HepG2 (cell line): ENCODE data around the gene TAB2. TPM values are rescaled to one million over a fixed set of nuclear protein-coding genes. Genes with fewer than 3 reads are reported as not detected.
A peak's percentile ranks its signal among the peaks of the same experiment; 100 is the strongest.

Experiments used
- E2F2 ChIP-seq: sonication (generic); formaldehyde crosslinking; IDR thresholded peaks from 2 replicates; pipeline ENCODE4 v1.4.0; 2020; ENCODE audit warnings: missing genetic modification reagents, borderline replicate concordance
- ELF4 ChIP-seq: sonication (generic); formaldehyde crosslinking; IDR thresholded peaks from 2 replicates; pipeline ENCODE4 v1.5.0; 2020; ENCODE audit warnings: missing genetic modification reagents, mild to moderate bottlenecking, moderate library complexity, borderline replicate concordance
- MEIS2 ChIP-seq: sonication (generic); formaldehyde crosslinking; IDR thresholded peaks from 2 replicates; pipeline ENCODE4 v1.9.0; 2021; ENCODE audit warnings: mild to moderate bottlenecking, missing genetic modification reagents
- MXD4 ChIP-seq: IDR thresholded peaks from 2 replicates; pipeline ENCODE4 v1.6.1; 2016; ENCODE audit warnings: mild to moderate bottlenecking, missing biosample characterization, missing genetic modification reagents
- NPAS2 ChIP-seq: sonication (generic); formaldehyde crosslinking; IDR thresholded peaks from 2 replicates; pipeline ENCODE4 v1.8.0; 2022; ENCODE audit warnings: mild to moderate bottlenecking, missing genetic modification reagents, borderline replicate concordance
- SMAD9 ChIP-seq: sonication (generic); formaldehyde crosslinking; IDR thresholded peaks from 2 replicates; pipeline ENCODE4 v1.5.1; 2020; ENCODE audit warnings: mild to moderate bottlenecking, missing genetic modification reagents
- TMF1 ChIP-seq: sonication (generic); formaldehyde crosslinking; IDR thresholded peaks from 2 replicates; pipeline ENCODE4 v1.8.1; 2022; ENCODE audit warnings: low read depth, missing genetic modification reagents
- ZBTB33 ChIP-seq: sonication (generic); formaldehyde crosslinking; IDR thresholded peaks from 2 replicates; pipeline ENCODE4 v1.4.0; 2020; ENCODE audit warnings: missing genetic modification reagents
- ZFX ChIP-seq: sonication (generic); formaldehyde crosslinking; IDR thresholded peaks from 2 replicates; pipeline ENCODE4 v1.4.0; 2020; ENCODE audit warnings: mild to moderate bottlenecking, low read depth, missing genetic modification reagents, moderate library complexity
- ZNF350 ChIP-seq: sonication (generic); formaldehyde crosslinking; IDR thresholded peaks from 2 replicates; pipeline ENCODE4 v1.4.0; 2020; ENCODE audit warnings: mild to moderate bottlenecking, low read depth, missing genetic modification reagents, borderline replicate concordance
- ZNF550 ChIP-seq: sonication (generic); formaldehyde crosslinking; IDR thresholded peaks from 2 replicates; pipeline ENCODE4 v1.4.0; 2020; ENCODE audit warnings: mild to moderate bottlenecking, missing genetic modification reagents, borderline replicate concordance
- ZNF704 ChIP-seq: sonication (generic); formaldehyde crosslinking; IDR thresholded peaks from 2 replicates; pipeline ENCODE4 v1.8.1; 2023; ENCODE audit warnings: mild to moderate bottlenecking, inconsistent platforms, moderate library complexity, missing genetic modification reagents, borderline replicate concordance
- ZSCAN29 ChIP-seq: sonication (generic); formaldehyde crosslinking; conservative IDR thresholded peaks from 2 replicates; pipeline ENCODE4 v1.4.0; 2020; ENCODE audit warnings: mild to moderate bottlenecking, missing genetic modification reagents
- polyA plus RNA-seq, 8 experiments: library from polyadenylated mRNA; depleted of rRNA in 3 of 8; stranded (reverse) in 7 of 8; unstranded in 1 of 8; fragments of >200 nt; fragmentation: Illumina TruSeq in 4 of 8; extraction: Trizol in 4 of 8; gene quantifications; 2 replicates each; pipeline versions ENCODE4 v1.2.1 to v1.2.3, GENCODE V29; 2011 to 2016; ENCODE audit warnings: low read depth in 4 of 8, missing spikeins in 1 of 8, mixed read lengths in 1 of 8; ENCODE audit not compliant: insufficient read depth in 1 of 8
- total RNA-seq, 5 experiments: library from RNA; depleted of rRNA; stranded (reverse); fragments of >200 nt; fragmentation: Illumina TruSeq; extraction: Trizol; gene quantifications; 2 replicates each; pipeline ENCODE4 v1.2.3, GENCODE V29; 2016; ENCODE audit warnings: low read depth in 1 of 5
- TF ChIP-seq, protein P1 (sequence below): sonication (generic); formaldehyde crosslinking; IDR thresholded peaks from 2 replicates; pipeline ENCODE4 v1.4.0; 2020; ENCODE audit warnings: low read depth, mild to moderate bottlenecking, missing genetic modification reagents
- TF ChIP-seq, protein P2 (sequence below): sonication (generic); formaldehyde crosslinking; IDR thresholded peaks from 2 replicates; pipeline ENCODE4 v1.5.0; 2020; ENCODE audit warnings: mild to moderate bottlenecking, missing genetic modification reagents

TAB2 gene
- total and polyA plus RNA-seq, 2 of the 13 experiments (the other 11 are each of a cell fraction or from before 2014, with no cell fraction given): 23.7 to 50.2 TPM

DNA sequence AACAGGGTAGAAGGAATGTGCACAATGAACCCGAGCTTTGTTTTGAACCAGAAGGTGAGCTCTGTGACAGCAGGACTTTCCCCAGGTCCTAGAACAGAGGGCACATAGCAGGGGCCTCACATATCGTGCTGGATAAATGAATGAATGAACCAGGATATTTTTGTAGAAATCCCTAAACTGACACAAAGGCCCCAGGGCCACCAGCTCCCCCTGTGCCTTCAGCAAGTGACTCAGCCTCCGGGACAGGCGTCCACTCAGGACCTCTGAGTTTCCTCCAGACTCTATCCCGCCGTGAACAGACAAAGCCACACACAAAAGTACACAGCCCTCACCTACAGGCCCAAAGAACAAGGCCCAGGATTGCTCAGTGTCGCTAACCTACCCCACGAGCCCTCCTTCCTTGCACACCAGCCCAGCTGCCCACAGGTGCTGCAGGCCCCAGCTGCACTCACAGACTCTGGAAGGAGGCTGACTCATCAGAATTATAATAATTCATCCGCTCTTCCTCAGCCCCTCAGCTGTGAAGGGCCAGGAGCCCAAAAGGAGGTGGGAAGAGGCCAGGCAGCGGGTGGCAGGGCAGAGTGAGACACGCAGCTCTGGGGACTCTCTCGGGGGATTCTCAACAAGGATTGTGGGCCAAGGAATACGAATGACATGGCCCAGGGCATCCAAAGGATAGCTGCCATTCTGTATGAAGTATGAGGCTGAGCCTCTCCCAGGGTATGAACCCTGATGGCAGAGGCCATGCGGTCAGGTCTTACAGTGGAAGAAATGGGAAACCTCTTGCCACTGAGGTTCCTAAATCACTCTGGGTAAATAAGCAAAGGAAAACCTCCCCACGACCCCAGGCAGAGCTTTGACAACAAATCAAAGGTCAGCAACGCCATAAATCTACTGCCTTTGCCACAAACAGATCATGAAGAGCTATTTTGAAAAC, 123.5 kb downstream of the TAB2 start (continued):
- TF ChIP-seq ZBTB33: 0 out of 2 replicates have a peak, but pooled peaks have one; percentile 5
- TF ChIP-seq ZFX (CRISPR knock-in tag): peak; percentile 65; the same call in 1 of the 2 replicates
- TF ChIP-seq SMAD9 (CRISPR knock-in tag): no peak
- peak; percentile 65; the same call in 1 of the 2 replicates for TF ChIP-seq ZNF704
- TF ChIP-seq, protein P1, sequence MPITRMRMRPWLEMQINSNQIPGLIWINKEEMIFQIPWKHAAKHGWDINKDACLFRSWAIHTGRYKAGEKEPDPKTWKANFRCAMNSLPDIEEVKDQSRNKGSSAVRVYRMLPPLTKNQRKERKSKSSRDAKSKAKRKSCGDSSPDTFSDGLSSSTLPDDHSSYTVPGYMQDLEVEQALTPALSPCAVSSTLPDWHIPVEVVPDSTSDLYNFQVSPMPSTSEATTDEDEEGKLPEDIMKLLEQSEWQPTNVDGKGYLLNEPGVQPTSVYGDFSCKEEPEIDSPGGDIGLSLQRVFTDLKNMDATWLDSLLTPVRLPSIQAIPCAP: no peak
- peak; percentile 45; the same call in 1 of the 2 replicates for TF ChIP-seq MEIS2 (CRISPR knock-in tag)
- TF ChIP-seq ZNF550 (CRISPR knock-in tag): no peak
- TF ChIP-seq, protein P2, sequence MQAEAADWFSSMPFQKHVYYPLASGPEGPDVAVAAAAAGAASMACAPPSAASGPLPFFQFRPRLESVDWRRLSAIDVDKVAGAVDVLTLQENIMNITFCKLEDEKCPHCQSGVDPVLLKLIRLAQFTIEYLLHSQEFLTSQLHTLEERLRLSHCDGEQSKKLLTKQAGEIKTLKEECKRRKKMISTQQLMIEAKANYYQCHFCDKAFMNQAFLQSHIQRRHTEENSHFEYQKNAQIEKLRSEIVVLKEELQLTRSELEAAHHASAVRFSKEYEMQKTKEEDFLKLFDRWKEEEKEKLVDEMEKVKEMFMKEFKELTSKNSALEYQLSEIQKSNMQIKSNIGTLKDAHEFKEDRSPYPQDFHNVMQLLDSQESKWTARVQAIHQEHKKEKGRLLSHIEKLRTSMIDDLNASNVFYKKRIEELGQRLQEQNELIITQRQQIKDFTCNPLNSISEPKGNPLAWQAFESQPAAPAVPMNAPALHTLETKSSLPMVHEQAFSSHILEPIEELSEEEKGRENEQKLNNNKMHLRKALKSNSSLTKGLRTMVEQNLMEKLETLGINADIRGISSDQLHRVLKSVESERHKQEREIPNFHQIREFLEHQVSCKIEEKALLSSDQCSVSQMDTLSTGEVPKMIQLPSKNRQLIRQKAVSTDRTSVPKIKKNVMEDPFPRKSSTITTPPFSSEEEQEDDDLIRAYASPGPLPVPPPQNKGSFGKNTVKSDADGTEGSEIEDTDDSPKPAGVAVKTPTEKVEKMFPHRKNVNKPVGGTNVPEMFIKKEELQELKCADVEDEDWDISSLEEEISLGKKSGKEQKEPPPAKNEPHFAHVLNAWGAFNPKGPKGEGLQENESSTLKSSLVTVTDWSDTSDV: no peak
- no peak for TF ChIP-seq E2F2 (CRISPR knock-in tag)
- no peak for TF ChIP-seq NPAS2 (CRISPR knock-in tag)
- TF ChIP-seq TMF1: no peak
- 0 out of 2 replicates have a peak, but pooled peaks have one; percentile 15 for TF ChIP-seq ZNF350 (CRISPR knock-in tag)
- no peak for TF ChIP-seq MXD4 (CRISPR knock-in tag)
- TF ChIP-seq ZSCAN29 (CRISPR knock-in tag): peak; percentile 66; the same call in 1 of the 2 replicates
- TF ChIP-seq ELF4 (CRISPR knock-in tag): no peak
